ENCODE data around the gene TMEM213. TPM values are rescaled to one million over a fixed set of nuclear protein-coding genes. Genes with fewer than 3 reads are reported as not detected.

The TMEM213 gene
- total RNA-seq, 1 experiment from 2014 or later: 0.11 TPM

DNA sequence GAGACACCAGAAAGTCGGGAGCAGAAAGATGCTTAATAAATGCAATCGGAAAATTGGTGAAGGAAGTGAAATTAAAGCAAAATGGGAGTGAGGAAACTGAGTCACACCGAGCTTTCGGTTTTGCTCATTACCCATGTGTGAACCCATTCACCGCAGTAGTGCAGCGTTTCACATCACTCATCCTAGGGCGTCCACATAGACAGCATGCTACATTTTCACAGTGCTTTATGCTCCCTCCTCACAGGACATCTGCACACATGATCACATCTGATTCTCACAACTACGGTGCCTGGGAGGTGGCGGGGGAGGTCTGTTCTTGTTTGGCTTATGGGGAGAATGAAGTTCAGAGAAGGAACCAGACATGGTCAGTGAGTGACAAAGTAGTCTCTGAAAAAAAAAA, 36.8 kb downstream of the TMEM213 start:
- no peaks in the 10 kb centered on the region for H3K9me3 Mint-ChIP-seq
- no peak overlapping the region for H3K4me3 Mint-ChIP-seq
- no peaks in the 10 kb centered on the region for H3K27me3 Mint-ChIP-seq (ENCODE audit: low read depth)
- no peak for DNase-seq (ENCODE audit: low spot score)
- no peak for ATAC-seq
- POLR2A ChIA-PET: no interaction called here
- CTCF ChIA-PET: no interaction called here
- no peak overlapping the region; the same call in 1 of the 2 replicates for H3K27ac Mint-ChIP-seq
- no peak for TF ChIP-seq FOXJ3 (CRISPR knock-in tag; IDR thresholded peaks at IDR 0.05; ENCODE audit: borderline replicate concordance)
- no peak for TF ChIP-seq JAZF1 (CRISPR knock-in tag; IDR thresholded peaks at IDR 0.05)
- no peak for TF ChIP-seq ATF2 (CRISPR knock-in tag; IDR thresholded peaks at IDR 0.05; ENCODE audit: borderline replicate concordance, low read depth)
- TF ChIP-seq ZNF281 (CRISPR knock-in tag; IDR thresholded peaks at IDR 0.05): no peak
- H3K4me1 Mint-ChIP-seq: peaks cover 14% of the 10 kb centered on the region
- H3K36me3 Mint-ChIP-seq: peaks cover 23% of the 10 kb centered on the region

- no peaks in the 10 kb centered on the region for H3K9me3 Mint-ChIP-seq
- ChIA-PET CTCF (no interaction called here), POLR2A (no interaction called here)
- peaks cover 14% of the 10 kb centered on the region for H3K4me1 Mint-ChIP-seq
- no peak overlapping the region for H3K4me3 Mint-ChIP-seq
- no peak for ATAC-seq
- TF ChIP-seq AFF4 (CRISPR knock-in tag; IDR thresholded peaks at IDR 0.05; ENCODE audit: borderline replicate concordance) (no peak), TEAD1 (CRISPR knock-in tag; IDR thresholded peaks at IDR 0.05) (no peak), RELA (CRISPR knock-in tag; IDR thresholded peaks at IDR 0.05; ENCODE audit: borderline replicate concordance) (no peak), ZNF396 (CRISPR knock-in tag; IDR thresholded peaks at IDR 0.05; ENCODE audit: borderline replicate concordance) (no peak), JUN (CRISPR knock-in tag; IDR thresholded peaks at IDR 0.05) (no peak), CREB1 (CRISPR knock-in tag; IDR thresholded peaks at IDR 0.05) (no peak), ZNF416 (CRISPR knock-in tag; IDR thresholded peaks at IDR 0.05) (no peak), ELF4 (CRISPR knock-in tag; IDR thresholded peaks at IDR 0.05; ENCODE audit: low read depth) (no peak), MXD4 (CRISPR knock-in tag; IDR thresholded peaks at IDR 0.05; ENCODE audit: borderline replicate concordance) (no peak), NR3C1 (CRISPR knock-in tag; conservative IDR thresholded peaks at IDR 0.05; ENCODE audit: low read depth) (no peak), ZNF263 (CRISPR knock-in tag; IDR thresholded peaks at IDR 0.05; ENCODE audit: low read depth) (no peak)
- TF ChIP-seq, protein P1, sequence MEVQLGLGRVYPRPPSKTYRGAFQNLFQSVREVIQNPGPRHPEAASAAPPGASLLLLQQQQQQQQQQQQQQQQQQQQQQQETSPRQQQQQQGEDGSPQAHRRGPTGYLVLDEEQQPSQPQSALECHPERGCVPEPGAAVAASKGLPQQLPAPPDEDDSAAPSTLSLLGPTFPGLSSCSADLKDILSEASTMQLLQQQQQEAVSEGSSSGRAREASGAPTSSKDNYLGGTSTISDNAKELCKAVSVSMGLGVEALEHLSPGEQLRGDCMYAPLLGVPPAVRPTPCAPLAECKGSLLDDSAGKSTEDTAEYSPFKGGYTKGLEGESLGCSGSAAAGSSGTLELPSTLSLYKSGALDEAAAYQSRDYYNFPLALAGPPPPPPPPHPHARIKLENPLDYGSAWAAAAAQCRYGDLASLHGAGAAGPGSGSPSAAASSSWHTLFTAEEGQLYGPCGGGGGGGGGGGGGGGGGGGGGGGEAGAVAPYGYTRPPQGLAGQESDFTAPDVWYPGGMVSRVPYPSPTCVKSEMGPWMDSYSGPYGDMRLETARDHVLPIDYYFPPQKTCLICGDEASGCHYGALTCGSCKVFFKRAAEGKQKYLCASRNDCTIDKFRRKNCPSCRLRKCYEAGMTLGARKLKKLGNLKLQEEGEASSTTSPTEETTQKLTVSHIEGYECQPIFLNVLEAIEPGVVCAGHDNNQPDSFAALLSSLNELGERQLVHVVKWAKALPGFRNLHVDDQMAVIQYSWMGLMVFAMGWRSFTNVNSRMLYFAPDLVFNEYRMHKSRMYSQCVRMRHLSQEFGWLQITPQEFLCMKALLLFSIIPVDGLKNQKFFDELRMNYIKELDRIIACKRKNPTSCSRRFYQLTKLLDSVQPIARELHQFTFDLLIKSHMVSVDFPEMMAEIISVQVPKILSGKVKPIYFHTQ (CRISPR knock-in tag; IDR thresholded peaks at IDR 0.05): no peak
- H3K27ac Mint-ChIP-seq: no peak overlapping the region
- peaks cover 26% of the 10 kb centered on the region for H3K36me3 Mint-ChIP-seq
- H3K27me3 Mint-ChIP-seq (ENCODE audit: low read depth): no peaks in the 10 kb centered on the region
- no peak for DNase-seq (ENCODE audit: low spot score)
Observed at GRCh38 chr7:138835087-138835486, 37.3 kb downstream of the TMEM213 start.

Data from WTC11 (cell line).